BJ (cell line): ENCODE results near the gene RHEBL1. TPM values are rescaled to one million over a fixed set of nuclear protein-coding genes. Genes with fewer than 3 reads are reported as not detected.
A peak's percentile ranks its signal among the peaks of the same experiment; 100 is the strongest.
"Not testable (repeated sequence)": the region's sequence is repeated elsewhere in the genome, so short reads cannot be mapped to it uniquely, and the experiment has no call there.

ENCODE experiments used
- CTCF ChIA-PET: fragments of 350-600 bp; formaldehyde crosslinking; extraction: SDS; loops from one replicate; lab custom pipeline; 2021; ENCODE audit warnings: antibody characterized with exemption, inconsistent platforms; lab: Yijun Ruan, JAX
- POLR2A ChIA-PET: fragments of 300-600 bp; sonication (Branson Sonifier 250); formaldehyde crosslinking; extraction: SDS; loops from one replicate; lab custom pipeline; 2021; ENCODE audit warnings: antibody characterized with exemption; lab: Charles Lee
- DNase-seq: peaks from one replicate; pipeline ENCODE4 v3.0.0-alpha.2; 2011; ENCODE audit warnings: low read depth
- H3K27me3 ChIP-seq: 2 replicates; pipeline ENCODE4 v1.6.0; 2011; ENCODE audit warnings: low read length; ENCODE audit not compliant: control insufficient read depth, insufficient read depth
- H3K36me3 ChIP-seq: 2 replicates; pipeline ENCODE4 v1.5.1; 2011; ENCODE audit warnings: low read length; ENCODE audit not compliant: control insufficient read depth, insufficient read depth
- H3K4me3 ChIP-seq: 2 replicates; pipeline ENCODE4 v1.5.1; 2011; ENCODE audit warnings: low read depth, mild to moderate bottlenecking, control low read depth, low read length
- CTCF ChIP-seq: IDR thresholded peaks from 2 replicates; pipeline ENCODE4 v1.5.1; 2011; ENCODE audit warnings: low read depth, mild to moderate bottlenecking, control low read depth, inconsistent platforms, low read length, moderate library complexity; ENCODE audit not compliant: insufficient read depth
- polyA plus RNA-seq: library from polyadenylated mRNA; depleted of rRNA; stranded (reverse); fragments of >200 nt; gene quantifications from 2 replicates; pipeline ENCODE4 v1.2.3, GENCODE V29; 2011

RHEBL1 gene
- polyA plus RNA-seq, 1 experiment = 1.3 TPM

GRCh38 chr12:49079793-49080192 lies 10.0 kb upstream of the RHEBL1 start:
- no peak for DNase-seq
- no peaks in the 10 kb centered on the region for H3K36me3 ChIP-seq
- POLR2A ChIA-PET = no interaction called here
- CTCF ChIA-PET = interaction anchor here (0.6 to 3.5 kb wide), 6 partner anchors 9 to 203 kb away, joined by 3 to 18 read pairs (median 4); no protein-coding TSS in a partner anchor
- peaks cover 8% of the 10 kb centered on the region for H3K27me3 ChIP-seq
- no peak for TF ChIP-seq CTCF
- no peak overlapping the region for H3K4me3 ChIP-seq

GRCh38 chr12:49070971-49071370 lies 1.2 kb upstream of the RHEBL1 start:
- CTCF ChIA-PET = interaction anchor here (7.7 kb wide), 1 partner anchor 18 kb away, joined by 51 read pairs; no protein-coding TSS in a partner anchor

GRCh38 chr12:49068879-49069506 lies 786 bp downstream of the RHEBL1 start:
- TF ChIP-seq CTCF = no peak
- ChIA-PET POLR2A (no interaction called here), CTCF (interaction anchor here (1.4 to 7.7 kb wide), 6 partner anchors 9 to 52 kb away, joined by 3 to 98 read pairs (median 6); no protein-coding TSS in a partner anchor)
- Histone ChIP-seq H3K36me3 (no peaks in the 10 kb centered on the region), H3K27me3 (no peaks in the 10 kb centered on the region), H3K4me3 (peak overlapping the region; percentile 71)
- DNase-seq = no peak

More at GRCh38 chr12:49070971-49071370, 1.2 kb upstream of the RHEBL1 start:
- TF ChIP-seq CTCF = no peak
- Histone ChIP-seq H3K36me3 (no peaks in the 10 kb centered on the region), H3K27me3 (no peaks in the 10 kb centered on the region), H3K4me3 (no peak overlapping the region)
- POLR2A ChIA-PET = no interaction called here
- no peak for DNase-seq

- ChIA-PET POLR2A (interaction anchor here (0.7 kb wide), 1 partner anchor 45 kb away, joined by 3 read pairs; no protein-coding TSS in a partner anchor), CTCF (interaction anchor here (1.0 to 7.5 kb wide), 8 partner anchors 9 to 59 kb away, joined by 3 to 98 read pairs (median 7); no protein-coding TSS in a partner anchor)
- H3K36me3 ChIP-seq = no peaks in the 10 kb centered on the region
- no peak for DNase-seq
- no peak overlapping the region for H3K4me3 ChIP-seq
- H3K27me3 ChIP-seq = no peaks in the 10 kb centered on the region
- no peak for TF ChIP-seq CTCF
Measured at GRCh38 chr12:49066120-49066519, 3.7 kb downstream of the RHEBL1 start.

GRCh38 chr12:49064767-49065152 lies 5.0 kb downstream of the RHEBL1 start:
- no peak for DNase-seq
- ChIA-PET POLR2A (no interaction called here), CTCF (interaction anchor here (0.6 to 7.5 kb wide), 28 partner anchors 9 to 278 kb away, joined by 3 to 98 read pairs (median 7); partner anchors contain the start of genes DHH and LMBR1L)
- Histone ChIP-seq H3K27me3 (no peaks in the 10 kb centered on the region), H3K4me3 (no peak overlapping the region), H3K36me3 (no peaks in the 10 kb centered on the region)
- no peak for TF ChIP-seq CTCF

GRCh38 chr12:49061916-49062315 lies 7.9 kb downstream of the RHEBL1 start:
- H3K27me3 ChIP-seq, H3K36me3 ChIP-seq, POLR2A ChIA-PET, H3K4me3 ChIP-seq, DNase-seq: not testable (repeated sequence)
- CTCF ChIA-PET = interaction anchor here (0.6 to 7.5 kb wide), 3 partner anchors 13 to 229 kb away, joined by 3 to 98 read pairs (median 38); no protein-coding TSS in a partner anchor
